GM10248 (cell line): Measurements from ENCODE around the gene CRTC2.
"Not testable (repeated sequence)": the region's sequence is repeated elsewhere in the genome, so short reads cannot be mapped to it uniquely, and the experiment has no call there.

Source experiments
- CTCF ChIA-PET: fragments of 300-600 bp; sonication (Branson Sonifier 250); formaldehyde crosslinking; extraction: SDS; loops from one replicate; lab custom pipeline; 2021; ENCODE audit warnings: antibody characterized with exemption; lab: Yijun Ruan, JAX
- POLR2A ChIA-PET: fragments of 350-650 bp; sonication (Branson Sonifier 250); formaldehyde crosslinking; extraction: SDS; loops from one replicate; lab custom pipeline; 2020; ENCODE audit warnings: antibody characterized with exemption; lab: Yijun Ruan, JAX
- DNase-seq: peaks from one replicate; pipeline ENCODE4 v3.0.0; 2012; ENCODE audit errors: extremely low spot score
- CTCF ChIP-seq: IDR thresholded peaks from 2 replicates; pipeline ENCODE4 v1.5.1; 2012; ENCODE audit warnings: mild to moderate bottlenecking, low read depth; ENCODE audit errors: extremely low read depth, missing control alignments, control extremely low read depth

CRTC2 gene

GRCh38 chr1:153912349-153912748 is 46.1 kb downstream of the CRTC2 start:
- TF ChIP-seq CTCF = no peak
- ChIA-PET POLR2A (no interaction called here), CTCF (interaction anchor here (0.9 to 2.0 kb wide), 2 partner anchors 29 to 115 kb away, joined by 3 to 8 read pairs; no protein-coding TSS in a partner anchor)
- DNase-seq = no peak

- DNase-seq = not testable (repeated sequence)
- ChIA-PET POLR2A (interaction anchor here (0.6 kb wide), 2 partner anchors 9 to 10 kb away, joined by 7 to 10 read pairs; no protein-coding TSS in a partner anchor), CTCF (interaction anchor here (1.4 to 2.3 kb wide), 6 partner anchors 9 to 113 kb away, joined by 5 to 8 read pairs (median 6); partner anchors contain the start of gene GATAD2B)
These were observed 47.9 kb downstream of the CRTC2 start for GRCh38 chr1:153910560-153910959.

GRCh38 chr1:153908071-153908470 is 50.3 kb downstream of the CRTC2 start:
- TF ChIP-seq CTCF = no peak
- ChIA-PET CTCF (no interaction called here), POLR2A (no interaction called here)
- no peak for DNase-seq

GRCh38 chr1:153907134-153907533 is 51.3 kb downstream of the CRTC2 start:
- no peak for DNase-seq
- CTCF ChIA-PET = no interaction called here
- no peak for TF ChIP-seq CTCF
- POLR2A ChIA-PET = no interaction called here

GRCh38 chr1:153906396-153906795 is 52.0 kb downstream of the CRTC2 start:
- no peak for TF ChIP-seq CTCF
- no peak for DNase-seq
- ChIA-PET CTCF (no interaction called here), POLR2A (no interaction called here)

- DNase-seq, CTCF ChIA-PET: not testable (repeated sequence)
- POLR2A ChIA-PET = interaction anchor here (0.7 kb wide), 1 partner anchor 62 kb away, joined by 3 read pairs; the partner anchor contains the start of gene CREB3L4
These were observed 52.5 kb downstream of the CRTC2 start for GRCh38 chr1:153905908-153906307.

GRCh38 chr1:153903841-153904455 is 54.5 kb downstream of the CRTC2 start:
- ChIA-PET POLR2A (no interaction called here), CTCF (no interaction called here)
- no peak for DNase-seq
- TF ChIP-seq CTCF = no peak

- TF ChIP-seq CTCF = no peak
- POLR2A ChIA-PET = no interaction called here
- CTCF ChIA-PET = interaction anchor here (1.0 to 1.6 kb wide), 4 partner anchors 11 to 83 kb away, joined by 3 to 5 read pairs (median 3); partner anchors contain the start of gene DENND4B
- no peak for DNase-seq
These were observed 58.9 kb downstream of the CRTC2 start for GRCh38 chr1:153899509-153899908.
